SK-N-SH (cell line): ENCODE data around the gene CCDC60. TPM values are rescaled to one million over a fixed set of nuclear protein-coding genes. Genes with fewer than 3 reads are reported as not detected.

Experiments
- CTCF ChIA-PET: fragments of 300-600, 350-600 bp; formaldehyde crosslinking; extraction: SDS; loops from one replicate; lab custom pipeline; 2021; lab: Yijun Ruan, JAX
- POLR2A ChIA-PET: fragments of 350-600 bp; sonication (Branson Sonifier 250); formaldehyde crosslinking; extraction: SDS; loops from one replicate; lab custom pipeline; 2020; ENCODE audit warnings: antibody characterized with exemption, inconsistent platforms; lab: Yijun Ruan, JAX
- DNase-seq: peaks from one replicate; pipeline ENCODE4 v3.0.0; 2012
- H2AFZ ChIP-seq: fragments of 200-600 bp; sonication (generic); 2 replicates; pipeline ENCODE4 v1.8.1; 2016; ENCODE audit warnings: antibody characterized with exemption, mild to moderate bottlenecking, low read depth
- H3F3A ChIP-seq: fragments of 200-600 bp; sonication (generic); replicated peaks from 2 replicates; pipeline ENCODE3; 2016; ENCODE audit warnings: antibody characterized with exemption, mild to moderate bottlenecking; ENCODE audit not compliant: insufficient read depth
- H3K27ac ChIP-seq, 2 experiments: fragments of 200-500 bp in 1 of 2; fragments of 200-600 bp in 1 of 2; sonication (Bioruptor generic) in 1 of 2; sonication (generic), shearing (Covaris generic) in 1 of 2; 2 replicates each; pipeline versions ENCODE4 v1.5.1 to v1.6.1; 2014 to 2016; ENCODE audit warnings: low read depth in 2 of 2, inconsistent platforms in 1 of 2, low read length in 1 of 2, mild to moderate bottlenecking in 1 of 2, mixed read lengths in 1 of 2
- H3K27me3 ChIP-seq: fragments of 200-600 bp; sonication (generic), shearing (Covaris generic); 2 replicates; pipeline ENCODE4 v1.6.1; 2016; ENCODE audit warnings: mixed run types; ENCODE audit not compliant: insufficient read depth
- H3K36me3 ChIP-seq, 2 experiments: fragments of 200-500 bp in 1 of 2; fragments of 200-600 bp in 1 of 2; sonication (Bioruptor generic) in 1 of 2; sonication (generic) in 1 of 2; replicated peaks in 1 of 2; 2 replicates each; pipeline versions ENCODE3 to v1.5.1; 2014 to 2016; ENCODE audit warnings: low read length in 1 of 2, mild to moderate bottlenecking in 1 of 2; ENCODE audit not compliant: insufficient read depth in 2 of 2, control insufficient read depth in 1 of 2
- H3K4me1 ChIP-seq, 2 experiments: fragments of 200-500 bp in 1 of 2; fragments of 200-600 bp in 1 of 2; sonication (Bioruptor generic) in 1 of 2; sonication (generic), shearing (Covaris generic) in 1 of 2; 2 replicates each; pipeline versions ENCODE4 v1.5.1 to v1.6.1; 2014 to 2016; ENCODE audit warnings: low read depth in 1 of 2, low read length in 1 of 2, mixed run types in 1 of 2; ENCODE audit not compliant: insufficient read depth in 2 of 2, control insufficient read depth in 1 of 2
- H3K4me2 ChIP-seq: fragments of 200-600 bp; sonication (generic), shearing (Covaris generic); 2 replicates; pipeline ENCODE4 v1.6.1; 2017; ENCODE audit warnings: mixed run types
- H3K4me3 ChIP-seq, 2 experiments: fragments of 200-500 bp in 1 of 2; fragments of 200-600 bp in 1 of 2; sonication (Bioruptor generic) in 1 of 2; sonication (generic), shearing (Covaris generic) in 1 of 2; 2 replicates each; pipeline versions ENCODE4 v1.5.1 to v1.8.1; 2014 to 2016; ENCODE audit warnings: low read depth in 2 of 2, inconsistent platforms in 1 of 2, low read length in 1 of 2, mild to moderate bottlenecking in 1 of 2, mixed read lengths in 1 of 2, moderate library complexity in 1 of 2
- H3K79me2 ChIP-seq: fragments of 200-600 bp; sonication (generic); 2 replicates; pipeline ENCODE4 v1.8.1; 2017; ENCODE audit warnings: mild to moderate bottlenecking; ENCODE audit not compliant: insufficient read depth
- H3K9ac ChIP-seq: fragments of 200-600 bp; sonication (generic); 2 replicates; pipeline ENCODE4 v1.6.1; 2017; ENCODE audit warnings: mixed run types
- H3K9me2 ChIP-seq: fragments of 200-600 bp; sonication (generic); 2 replicates; pipeline ENCODE4 v1.6.1; 2017; ENCODE audit warnings: mixed run types
- H3K9me3 ChIP-seq: fragments of 200-600 bp; sonication (generic); 2 replicates; pipeline ENCODE4 v1.6.1; 2017; ENCODE audit warnings: mixed run types, mild to moderate bottlenecking, moderate library complexity
- H4K20me1 ChIP-seq: fragments of 200-600 bp; sonication (generic); 2 replicates; pipeline ENCODE4 v1.6.1; 2017; ENCODE audit warnings: mild to moderate bottlenecking, mixed run types; ENCODE audit not compliant: insufficient read depth
- CHD2 ChIP-seq: fragments of 150-350 bp; IDR thresholded peaks from 2 replicates; pipeline ENCODE4 v1.6.1; 2018; ENCODE audit warnings: low read length; ENCODE audit not compliant: partially characterized antibody
- EZH2phosphoT487 ChIP-seq: fragments of 200-600 bp; sonication (generic); IDR thresholded peaks from 2 replicates; pipeline ENCODE4 v1.6.1; 2017; ENCODE audit warnings: low read depth, mixed run types, mild to moderate bottlenecking, antibody characterized with exemption, moderate library complexity, borderline replicate concordance
- FOSL2 ChIP-seq: IDR thresholded peaks from 2 replicates; pipeline ENCODE4 v1.4.0; 2012; ENCODE audit warnings: low read depth, mild to moderate bottlenecking, moderate library complexity, borderline replicate concordance
- IRF3 ChIP-seq: fragments of 150-350 bp; IDR thresholded peaks from 2 replicates; pipeline ENCODE4 v1.6.1; 2016; ENCODE audit warnings: mild to moderate bottlenecking, low read depth, low read length
- JUND ChIP-seq: IDR thresholded peaks from 2 replicates; pipeline ENCODE4 v1.4.0; 2012
- MAX ChIP-seq: IDR thresholded peaks from 2 replicates; pipeline ENCODE4 v1.4.0; 2012; ENCODE audit warnings: low read depth
- MXI1 ChIP-seq: IDR thresholded peaks from 2 replicates; pipeline ENCODE4 v1.6.1; 2012; ENCODE audit warnings: mild to moderate bottlenecking, low read depth, low read length, improper control_type of control experiment
- NFIC ChIP-seq: IDR thresholded peaks from 2 replicates; pipeline ENCODE4 v1.4.0; 2012; ENCODE audit warnings: borderline replicate concordance
- REST ChIP-seq: IDR thresholded peaks from 2 replicates; pipeline ENCODE4 v1.6.1; 2012; ENCODE audit warnings: mild to moderate bottlenecking, low read depth, low read length, moderate library complexity
- RFX5 ChIP-seq: IDR thresholded peaks from 2 replicates; pipeline ENCODE4 v1.6.1; 2012; ENCODE audit warnings: mild to moderate bottlenecking, improper control_type of control experiment, low read length
- RXRA ChIP-seq: IDR thresholded peaks from 2 replicates; pipeline ENCODE4 v1.4.0; 2012; ENCODE audit warnings: low read depth, mild to moderate bottlenecking, borderline replicate concordance
- SIN3A ChIP-seq: IDR thresholded peaks from 2 replicates; pipeline ENCODE4 v1.6.1; 2012; ENCODE audit warnings: low read depth, mild to moderate bottlenecking, low read length, moderate library complexity, borderline replicate concordance
- SMC3 ChIP-seq: IDR thresholded peaks from 2 replicates; pipeline ENCODE4 v1.6.1; 2012; ENCODE audit warnings: low read depth, low read length, improper control_type of control experiment
- TAF1 ChIP-seq: IDR thresholded peaks from 2 replicates; pipeline ENCODE4 v1.6.1; 2012; ENCODE audit warnings: low read depth, mild to moderate bottlenecking, low read length, moderate library complexity, borderline replicate concordance
- USF2 ChIP-seq: fragments of 150-350 bp; IDR thresholded peaks from 2 replicates; pipeline ENCODE4 v1.6.1; 2017; ENCODE audit warnings: antibody characterized with exemption, low read length, low read depth, borderline replicate concordance
- WGBS: methylation state at CpG from one replicate; pipeline ENCODE4 v1.1.6; 2017; ENCODE audit warnings: low lambda C conversion rate; 5-methylcytosine and 5-hydroxymethylcytosine counted together
- polyA plus RNA-seq, 3 experiments: library from polyadenylated mRNA; depleted of rRNA; stranded (reverse); fragments of >200 nt; gene quantifications; 2 replicates each; pipeline ENCODE4 v1.2.3, GENCODE V29; 2012

Gene CCDC60
- polyA plus RNA-seq, 1 of the 3 experiments (the other 2 are of a cell fraction) = not detected

DNA sequence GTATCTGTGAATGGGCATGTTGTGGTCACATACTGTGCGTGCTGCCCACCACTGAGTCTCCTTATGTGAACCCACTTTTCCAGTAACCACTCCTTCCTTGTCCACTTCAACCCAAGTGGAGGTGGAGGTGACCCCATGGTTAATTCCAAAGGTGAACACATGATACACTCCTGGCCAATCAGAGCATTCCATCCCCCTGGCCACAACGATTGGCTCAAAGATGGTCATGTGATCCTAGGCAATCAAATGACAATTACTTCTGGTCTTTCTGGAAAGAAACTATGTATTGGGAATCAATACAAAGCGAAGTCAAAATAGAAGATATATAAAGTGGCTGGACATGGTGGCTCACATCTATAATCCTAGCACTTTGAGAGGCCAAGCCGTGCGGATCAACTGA is 20.2 kb upstream of the CCDC60 start:
- no peak overlapping the region for H2AFZ ChIP-seq
- H4K20me1 ChIP-seq = no peaks in the 10 kb centered on the region
- no peak for DNase-seq
- no peaks in the 10 kb centered on the region for H3K27me3 ChIP-seq
- no peaks in the 10 kb centered on the region for H3K4me1 ChIP-seq
- H3K9me2 ChIP-seq = no peaks in the 10 kb centered on the region
- 63% methylated on average over 5 of the region's 5 CpGs for WGBS
- H3K36me3 ChIP-seq = no peaks in the 10 kb centered on the region
- ChIA-PET CTCF (no interaction called here), POLR2A (no interaction called here)
- no peak overlapping the region for H3K4me2 ChIP-seq
- no peaks in the 10 kb centered on the region for H3K79me2 ChIP-seq
- H3K27ac ChIP-seq = no peak overlapping the region
- H3K9ac ChIP-seq = no peak overlapping the region
- H3F3A ChIP-seq = no peaks in the 10 kb centered on the region
- H3K9me3 ChIP-seq = no peaks in the 10 kb centered on the region
- no peak overlapping the region for H3K4me3 ChIP-seq
- TF ChIP-seq MXI1 = no peak
- TF ChIP-seq IRF3 = no peak
- no peak for TF ChIP-seq MAX
- no peak for TF ChIP-seq SIN3A
- TF ChIP-seq NFIC = no peak
- TF ChIP-seq REST = no peak
- no peak for TF ChIP-seq EZH2phosphoT487
- TF ChIP-seq RFX5 = no peak
- no peak for TF ChIP-seq TAF1
- no peak for TF ChIP-seq CHD2
- no peak for TF ChIP-seq SMC3
- TF ChIP-seq USF2 = no peak
- no peak for TF ChIP-seq JUND
- TF ChIP-seq RXRA = no peak
- TF ChIP-seq FOSL2 = no peak
